Adrenal gland (tissue), 12 donors: ENCODE results near the gene GRIP1. TPM values are rescaled to one million over a fixed set of nuclear protein-coding genes. Genes with fewer than 3 reads are reported as not detected.

Experiments used
- DNase-seq, 7 donors: peaks; one replicate each; pipeline ENCODE4 v3.0.0-alpha.2; 2019 to 2020
- H3K27ac ChIP-seq, 5 donors: fragments of 200-600 bp; sonication (generic) in 4 of 5; 1 replicate in 3 of 5; 2 replicates in 2 of 5; pipeline versions ENCODE4 v1.5.1 to v1.8.0; 2016 to 2020; ENCODE audit warnings: mild to moderate bottlenecking in 1 of 5
- H3K27me3 ChIP-seq: fragments of 200-600 bp; 2 replicates; pipeline ENCODE4 v1.8.0; 2021
- H3K36me3 ChIP-seq, 2 donors: fragments of 200-600 bp; replicated peaks in 1 of 2; 1 replicate in 1 of 2; 2 replicates in 1 of 2; pipeline versions ENCODE4 v1.5.1 to v1.8.0; 2018 to 2022
- H3K4me1 ChIP-seq, 2 donors: fragments of 200-600 bp; replicated peaks in 1 of 2; 1 replicate in 1 of 2; 2 replicates in 1 of 2; pipeline versions ENCODE4 v1.5.1 to v1.8.0; 2018 to 2021
- H3K4me3 ChIP-seq, 4 donors: fragments of 200-600 bp; sonication (generic) in 3 of 4; one replicate each; pipeline ENCODE4 v1.5.1; 2016 to 2018
- H3K9me3 ChIP-seq, 3 donors: fragments of 200-600 bp; sonication (generic) in 1 of 3; replicated peaks in 1 of 3; 1 replicate in 2 of 3; 2 replicates in 1 of 3; pipeline versions ENCODE4 v1.5.1 to v1.8.0; 2016 to 2021
- CTCF ChIP-seq, 6 experiments: fragments of 450-650 bp in 4 of 6; fragments of 200-600 bp in 2 of 6; sonication (generic) in 1 of 6; IDR thresholded peaks; 1 replicate in 5 of 6; 2 replicates in 1 of 6; pipeline versions ENCODE4 v1.5.1 to v1.8.0; 2016 to 2021; ENCODE audit warnings: antibody characterized with exemption in 6 of 6, mild to moderate bottlenecking in 2 of 6, moderate library complexity in 1 of 6
- POLR2A ChIP-seq, 2 donors: fragments of 450-650 bp; IDR thresholded peaks; one replicate each; pipeline ENCODE4 v1.6.1; 2017; ENCODE audit warnings: antibody characterized with exemption in 2 of 2, mild to moderate bottlenecking in 2 of 2, moderate library complexity in 1 of 2
- WGBS, 4 donors: extraction: QIAGEN DNeasy Blood & Tissue Kit in 2 of 4; methylation state at CpG; one replicate each; pipeline versions ENCODE4 v1.1.5 to v1.1.7; 2013 to 2017; 5-methylcytosine and 5-hydroxymethylcytosine counted together
- intact Hi-C, 2 donors: fragments of 100-400 bp; cut with DNase I; formaldehyde crosslinking; loops; one replicate each; pipeline versions ENCODE4 v1.14.1 to v1.15.0; 2022 to 2023
- polyA plus RNA-seq, 3 donors: library from polyadenylated mRNA; stranded (reverse); fragments of 200-250 nt in 2 of 3; fragments of 350-450 nt in 1 of 3; fragmentation: Illumina TruSeq in 1 of 3; extraction: RNeasy Lipid Tissue Mini Kit (QIAGEN cat#74804) in 1 of 3; gene quantifications; one replicate each; pipeline ENCODE4 v1.2.3, GENCODE V29; 2013 to 2014
- total RNA-seq, 9 donors: library from RNA; depleted of rRNA in 4 of 9; stranded (reverse); fragments of >200 nt in 4 of 9; fragments of 120-200 nt in 1 of 9; fragmentation: NEBNext Ultra II Directional in 1 of 9; extraction: Animal tissue kit (Norgen Biotek cat#: 25700) in 1 of 9; gene quantifications; one replicate each; pipeline versions ENCODE4 v1.1.0 to v1.2.4, GENCODE V29; 2013 to 2023
- donor health status: healthy with polysubstance abuse.
- donor health status: Bipolar disorder and iron deficiency.
- donor health status: DM: yes; HTN: yes; CAD: no.
- donor health status: DM: no; HTN: no; CAD: no.
- donor health status: DM: no; HTN: no; CAD: no.
- donor health status: DM: yes; HTN: yes; CAD: no.

The GRIP1 gene
- total and polyA plus RNA-seq, 12 donors: 0.54 to 10.8 (median 2.4) TPM

- no peak overlapping the region for H3K4me3 ChIP-seq
- no peaks in the 10 kb centered on the region for H3K36me3 ChIP-seq
- H3K4me1 ChIP-seq: no peaks in the 10 kb centered on the region
- no peak for DNase-seq
- no peak overlapping the region for H3K27ac ChIP-seq
- WGBS, 4 donors: 34 to 56% (median 45%) methylated on average over 3 of the region's 3 CpGs
- no peaks in the 10 kb centered on the region for H3K9me3 ChIP-seq
- no peak for TF ChIP-seq CTCF (IDR thresholded peaks at IDR 0.05)
- no peak for TF ChIP-seq POLR2A (IDR thresholded peaks at IDR 0.05)
- intact Hi-C loops: no loop called here
- no peaks in the 10 kb centered on the region for H3K27me3 ChIP-seq
Measured at GRCh38 chr12:66482351-66483203, 196.3 kb downstream of the GRIP1 start.

- Histone ChIP-seq H3K36me3 (no peaks in the 10 kb centered on the region), H3K27me3 (no peaks in the 10 kb centered on the region), H3K4me3 (no peak overlapping the region), H3K4me1 (no peaks in the 10 kb centered on the region), H3K9me3 (no peaks in the 10 kb centered on the region), H3K27ac (no peak overlapping the region)
- intact Hi-C loops: no loop called here
- TF ChIP-seq POLR2A (IDR thresholded peaks at IDR 0.05): no peak
- TF ChIP-seq CTCF (IDR thresholded peaks at IDR 0.05): no peak
- DNase-seq: no peak
Measured at GRCh38 chr12:66467932-66468331, 210.9 kb downstream of the GRIP1 start.

- intact Hi-C loops: no loop called here
- H3K36me3 ChIP-seq: no peaks in the 10 kb centered on the region
- no peak overlapping the region for H3K4me3 ChIP-seq
- DNase-seq: no peak
- H3K9me3 ChIP-seq: no peaks in the 10 kb centered on the region
- no peak for TF ChIP-seq CTCF (IDR thresholded peaks at IDR 0.05)
- no peak for TF ChIP-seq POLR2A (IDR thresholded peaks at IDR 0.05)
- H3K27ac ChIP-seq: no peak overlapping the region
- no peaks in the 10 kb centered on the region for H3K4me1 ChIP-seq
- no peaks in the 10 kb centered on the region for H3K27me3 ChIP-seq
- 66 to 85% (median 77%) methylated on average over 3 of the region's 3 CpGs for WGBS, 4 donors
Measured at GRCh38 chr12:66461331-66461730, 217.5 kb downstream of the GRIP1 start.

- no peak overlapping the region for H3K4me3 ChIP-seq
- no peaks in the 10 kb centered on the region for H3K4me1 ChIP-seq
- H3K36me3 ChIP-seq: no peaks in the 10 kb centered on the region
- DNase-seq: no peak
- no peak overlapping the region for H3K27ac ChIP-seq
- intact Hi-C loops: no loop called here
- TF ChIP-seq CTCF (IDR thresholded peaks at IDR 0.05) (no peak), POLR2A (IDR thresholded peaks at IDR 0.05) (no peak)
- no peaks in the 10 kb centered on the region for H3K27me3 ChIP-seq
- 78 to 90% (median 81%) methylated on average over 7 of the region's 7 CpGs for WGBS, 4 donors
- H3K9me3 ChIP-seq: no peaks in the 10 kb centered on the region
Measured at GRCh38 chr12:66459944-66460482, 218.9 kb downstream of the GRIP1 start.
